ENCODE measurements around the gene ZNF217.

GRCh38 chr20:53555816-53556215, 37.8 kb downstream of the ZNF217 start:
- TF ChIP-seq ZNF274 (IDR thresholded peaks at IDR 0.05; ENCODE audit: low read depth, low read length) (no peak), SUZ12 (IDR thresholded peaks at IDR 0.05; ENCODE audit: extremely low read depth, insufficient read depth, insufficient read length) (no peak)

Measured in NT2/D1 (cell line).